Measurements from ENCODE around the gene ZCWPW1.
"Not testable (repeated sequence)": the region's sequence is repeated elsewhere in the genome, so short reads cannot be mapped to it uniquely, and the experiment has no call there.

- TF ChIP-seq POLR2A, CTCF (IDR thresholded peaks at IDR 0.05): not testable (repeated sequence)
Measured at GRCh38 chr7:100373870-100374598, 54.5 kb downstream of the ZCWPW1 start.

Measured in Peyer's patch (tissue), 4 donors.